GM19351 (cell line): ENCODE measurements around the gene UNC79.

ENCODE experiments used
- ATAC-seq: cut with Tn5 transposase; IDR thresholded peaks from one replicate; pipeline ENCODE4 v1.9.1; 2021; ENCODE audit warnings: mild to moderate bottlenecking, moderate library complexity; ENCODE audit not compliant: unreplicated experiment

UNC79 gene

GRCh38 chr14:93654599-93654998, 223.9 kb downstream of the UNC79 start:
- no peak for ATAC-seq

DNA sequence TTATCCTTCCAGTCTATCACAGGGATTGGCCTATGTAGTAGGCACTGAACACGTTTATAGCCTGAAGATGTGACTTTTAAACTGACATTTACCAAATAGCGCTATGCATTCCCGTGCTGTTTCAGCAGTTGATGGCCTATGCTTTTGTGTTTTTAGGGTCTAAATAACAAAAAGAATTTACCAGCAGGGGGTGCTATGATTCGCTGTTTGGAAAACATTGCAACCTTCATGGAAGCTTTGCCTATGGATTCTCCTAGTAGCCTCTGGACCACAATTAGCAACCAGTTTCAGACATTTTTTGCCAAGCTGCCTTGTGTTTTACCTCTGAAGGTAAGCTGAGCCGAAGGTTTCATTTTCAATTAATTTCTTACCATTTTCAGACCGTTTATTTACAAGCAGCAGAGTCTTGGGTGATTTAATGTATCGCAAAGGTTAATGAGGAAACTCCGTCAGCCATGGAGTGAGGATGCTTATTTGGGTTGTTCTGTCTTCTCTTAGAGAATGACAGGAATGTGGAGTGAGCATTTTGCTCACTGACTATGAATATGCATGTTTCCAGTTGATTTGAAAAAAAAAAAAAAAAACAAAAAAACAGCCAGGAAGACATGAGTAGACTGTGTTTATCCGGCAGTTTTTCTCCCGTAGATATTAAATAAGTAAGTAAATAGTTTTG, 224.5 kb downstream of the UNC79 start:
- ATAC-seq = no peak

DNA sequence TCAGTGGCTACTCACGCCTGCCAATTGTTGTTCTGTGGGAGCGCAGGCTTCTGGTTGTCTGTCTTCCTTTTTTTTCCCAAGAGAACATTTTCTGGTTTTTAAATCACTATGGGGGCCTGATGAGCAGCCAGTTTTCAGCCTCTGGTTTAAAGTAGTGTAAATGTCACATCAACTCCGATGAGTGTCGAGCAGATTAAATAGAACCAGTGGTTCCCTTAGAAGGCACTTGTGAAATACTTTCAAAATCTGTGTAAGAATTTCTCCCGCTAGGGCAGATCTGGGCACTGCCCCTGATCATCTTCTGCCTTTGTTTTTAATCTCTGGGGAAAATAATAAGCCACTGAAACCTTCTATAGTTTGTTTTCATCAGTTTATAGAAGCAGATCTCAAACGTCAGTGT, 227.1 kb downstream of the UNC79 start:
- no peak for ATAC-seq

DNA sequence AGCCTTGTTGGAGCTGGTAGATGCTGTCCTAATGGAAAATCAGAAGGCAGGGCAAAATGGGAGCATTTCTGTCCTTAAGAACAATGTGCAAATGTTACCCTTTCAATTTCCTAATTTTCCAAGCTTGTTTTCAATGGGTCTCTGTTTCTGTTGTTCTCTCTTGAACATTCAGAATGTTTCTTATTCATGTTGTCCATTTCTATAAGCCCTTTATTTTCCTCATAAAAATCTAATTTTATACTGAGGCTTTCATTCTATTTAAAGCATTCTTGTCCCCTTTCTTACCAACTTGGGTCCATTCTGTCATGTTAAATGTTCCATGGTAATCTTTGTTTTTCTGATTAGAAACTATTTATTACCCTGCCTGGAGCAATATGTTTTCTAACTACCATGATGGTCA, 232.6 kb downstream of the UNC79 start:
- ATAC-seq = no peak

GRCh38 chr14:93665169-93665568, 234.4 kb downstream of the UNC79 start:
- ATAC-seq = no peak

DNA sequence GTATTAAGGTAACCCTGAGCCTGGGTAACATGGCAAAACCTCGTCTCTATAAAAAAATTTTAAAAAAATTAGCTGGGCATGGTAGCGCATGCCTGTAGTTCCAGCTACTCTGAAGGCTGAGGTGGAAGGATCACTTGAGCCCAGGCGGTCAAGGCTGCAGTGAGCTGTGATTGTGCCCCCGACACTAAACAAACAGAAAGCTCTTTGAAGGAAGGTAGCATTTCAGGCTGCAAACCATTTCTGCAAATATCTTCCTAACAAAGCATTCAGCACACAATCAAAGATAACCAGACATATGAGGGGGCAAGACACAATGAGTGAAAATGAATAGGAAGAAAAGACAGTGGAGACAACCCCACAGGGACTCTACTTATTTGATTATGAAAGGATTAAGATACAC, 238.9 kb downstream of the UNC79 start:
- no peak for ATAC-seq

DNA sequence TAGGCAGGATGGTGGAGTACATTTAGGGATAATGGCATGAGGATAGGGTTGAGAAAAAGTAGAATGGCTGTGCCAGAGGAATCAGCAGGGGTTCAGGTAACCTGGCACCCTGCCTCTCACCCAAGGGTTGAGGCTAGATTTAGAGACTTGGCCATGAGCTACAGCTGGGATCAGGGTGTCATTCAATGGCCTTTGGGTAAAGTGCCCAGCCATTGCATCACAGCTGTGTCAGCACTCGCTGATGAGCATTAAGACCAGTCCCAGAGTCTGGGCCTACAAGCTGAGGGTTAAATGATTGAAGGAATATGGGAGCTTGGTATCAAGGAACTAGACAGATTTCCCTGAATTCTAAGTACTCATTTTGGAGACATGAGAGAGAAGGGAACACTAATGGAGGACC, 243.6 kb downstream of the UNC79 start:
- ATAC-seq = no peak

DNA sequence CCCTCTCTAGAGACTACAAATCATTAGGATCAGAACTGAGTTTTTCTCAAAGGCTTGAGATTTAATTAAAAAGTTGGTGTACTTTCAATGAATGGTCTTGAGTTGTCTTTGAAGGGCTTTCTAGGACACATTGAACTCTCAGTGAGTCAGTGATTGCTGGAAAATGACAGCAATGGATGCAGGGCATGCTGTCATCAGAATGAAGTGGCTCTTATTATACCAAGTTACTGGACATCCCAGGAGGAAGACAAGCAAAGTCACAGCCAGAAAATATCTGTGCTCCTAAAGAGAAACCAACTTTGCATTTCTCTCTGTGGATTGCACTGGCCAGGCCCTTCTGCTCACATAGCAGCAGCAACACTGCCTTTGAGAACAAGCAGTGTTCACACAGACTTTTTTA, 244.9 kb downstream of the UNC79 start:
- no peak for ATAC-seq

DNA sequence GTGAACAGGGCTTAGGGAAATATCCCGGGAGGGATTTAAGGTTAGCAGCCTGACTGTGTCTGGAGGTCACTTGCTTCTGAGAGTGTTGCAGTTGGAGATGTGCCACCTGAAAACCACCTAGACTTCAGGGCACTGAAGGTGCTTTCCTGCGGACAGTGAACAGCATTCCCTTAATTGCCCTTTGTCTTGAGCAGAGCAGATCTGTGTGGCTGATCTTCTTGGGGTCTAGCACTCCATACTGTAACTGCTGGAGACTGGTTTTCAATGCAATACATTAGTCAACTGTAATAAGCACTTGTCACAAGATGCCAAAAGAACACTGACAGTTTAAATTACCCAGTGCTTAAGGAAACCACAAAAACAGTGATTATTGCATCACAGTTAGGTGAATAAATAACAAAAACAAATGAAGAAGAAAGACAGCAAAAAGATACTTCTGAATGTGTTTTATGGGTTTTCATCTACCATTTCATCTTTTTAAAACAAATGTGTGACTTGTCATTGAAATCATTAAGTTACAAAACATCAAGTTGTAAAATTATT, 245.7 kb downstream of the UNC79 start:
- no peak for ATAC-seq

- ATAC-seq = no peak
Measured at GRCh38 chr14:93682459-93682858, 251.7 kb downstream of the UNC79 start.

GRCh38 chr14:93683226-93683625, 252.5 kb downstream of the UNC79 start:
- no peak for ATAC-seq

GRCh38 chr14:93685121-93685895, 254.6 kb downstream of the UNC79 start:
- no peak for ATAC-seq

GRCh38 chr14:93686268-93686667, 255.5 kb downstream of the UNC79 start:
- ATAC-seq = no peak

DNA sequence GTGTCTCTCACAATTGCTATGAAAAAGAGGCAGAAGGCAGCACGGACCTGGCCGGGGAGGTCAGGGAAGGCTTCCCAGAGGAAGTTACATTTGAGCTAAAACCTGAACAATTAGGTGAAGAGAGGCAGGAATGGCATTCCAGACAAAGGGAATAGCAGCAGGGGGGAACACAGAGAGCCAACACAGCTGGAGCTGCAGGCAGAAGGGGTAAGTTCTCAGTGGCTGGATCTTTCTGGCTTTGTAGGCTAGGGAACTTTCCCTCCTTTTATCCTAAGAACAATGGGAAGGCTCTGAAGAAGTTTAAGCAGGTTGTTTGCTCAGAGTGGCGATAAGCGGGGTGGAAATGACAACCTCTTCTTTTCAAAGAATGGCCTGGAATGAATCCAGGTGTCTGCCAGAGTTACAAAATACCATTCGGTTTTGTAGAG, 257.5 kb downstream of the UNC79 start:
- no peak for ATAC-seq

DNA sequence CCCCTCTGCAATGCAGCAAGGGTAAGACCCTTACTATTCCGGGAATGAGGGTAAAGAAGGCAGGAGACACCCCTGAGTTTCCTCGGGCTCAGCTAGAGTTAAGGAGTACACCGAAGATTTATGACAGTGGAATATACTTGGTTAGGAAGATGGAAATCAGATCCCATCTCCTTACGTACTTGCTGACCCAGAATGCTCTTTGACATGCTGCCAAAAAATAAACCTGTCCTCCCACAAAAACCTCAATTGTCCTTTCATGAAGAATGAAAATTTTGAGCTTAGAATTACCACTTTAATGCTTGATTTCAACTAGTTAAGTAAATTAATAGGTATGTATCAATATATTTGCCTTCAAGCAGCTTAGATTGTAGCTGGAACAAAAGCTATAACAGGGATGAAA, 258.1 kb downstream of the UNC79 start:
- no peak for ATAC-seq

- ATAC-seq = no peak
Measured at GRCh38 chr14:93690146-93690545, 259.4 kb downstream of the UNC79 start.

- no peak for ATAC-seq
Measured at GRCh38 chr14:93691042-93691780, 260.5 kb downstream of the UNC79 start.

GRCh38 chr14:93693914-93694313, 263.2 kb downstream of the UNC79 start:
- ATAC-seq = no peak

- ATAC-seq = no peak
Measured at GRCh38 chr14:93700928-93701327, 270.2 kb downstream of the UNC79 start.

- ATAC-seq = no peak
Measured at GRCh38 chr14:93701562-93701961, 270.8 kb downstream of the UNC79 start.

DNA sequence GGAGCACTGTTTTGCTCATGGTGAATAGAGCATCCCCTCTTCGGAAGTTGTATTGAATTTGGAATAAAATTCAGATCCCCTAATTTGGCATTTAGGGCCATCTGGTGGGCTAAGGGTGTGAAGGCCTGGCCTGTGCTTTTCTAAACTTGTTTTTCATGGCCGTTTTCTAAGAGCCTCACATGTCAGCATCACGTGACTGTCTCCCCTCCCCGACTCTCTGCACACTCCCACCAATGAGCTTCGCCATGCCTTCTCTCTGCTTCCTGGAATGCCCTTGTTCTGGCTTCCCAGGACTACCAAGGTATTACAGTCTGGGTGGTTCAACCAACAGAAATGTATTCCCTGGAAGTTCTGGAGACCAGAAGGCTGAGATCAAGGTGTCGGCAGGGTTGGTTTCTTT, 272.2 kb downstream of the UNC79 start:
- no peak for ATAC-seq

DNA sequence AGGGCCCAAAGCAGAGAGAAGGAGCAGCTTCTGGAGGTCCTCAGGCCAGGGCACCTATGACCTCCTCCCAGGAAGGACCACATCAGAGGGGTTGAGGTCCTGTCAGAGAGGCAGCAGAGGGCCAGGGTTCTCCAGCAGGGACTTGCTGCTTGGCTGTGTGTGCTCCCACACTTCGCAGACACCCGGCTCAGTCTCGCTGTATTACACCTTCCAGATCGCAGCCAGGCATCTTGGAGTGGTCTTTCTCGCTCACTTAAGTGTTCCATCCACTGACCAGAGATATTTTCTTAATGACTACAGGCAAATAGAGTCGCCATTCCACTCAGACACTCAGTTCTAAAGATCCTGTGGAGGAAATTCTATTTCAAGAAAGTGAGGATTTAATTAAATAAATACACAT, 273.2 kb downstream of the UNC79 start:
- ATAC-seq = no peak
